NCI-H510A treated with DMSO at 0.1 percent for 48 hours (cell line): ENCODE data around the gene CMBL.
"Not testable (repeated sequence)": the region's sequence is repeated elsewhere in the genome, so short reads cannot be mapped to it uniquely, and the experiment has no call there.

ENCODE experiments used
- DNase-seq: peaks from one replicate; lab custom pipeline; 2025; lab: John Stamatoyannopoulos, UW

CMBL gene

DNA sequence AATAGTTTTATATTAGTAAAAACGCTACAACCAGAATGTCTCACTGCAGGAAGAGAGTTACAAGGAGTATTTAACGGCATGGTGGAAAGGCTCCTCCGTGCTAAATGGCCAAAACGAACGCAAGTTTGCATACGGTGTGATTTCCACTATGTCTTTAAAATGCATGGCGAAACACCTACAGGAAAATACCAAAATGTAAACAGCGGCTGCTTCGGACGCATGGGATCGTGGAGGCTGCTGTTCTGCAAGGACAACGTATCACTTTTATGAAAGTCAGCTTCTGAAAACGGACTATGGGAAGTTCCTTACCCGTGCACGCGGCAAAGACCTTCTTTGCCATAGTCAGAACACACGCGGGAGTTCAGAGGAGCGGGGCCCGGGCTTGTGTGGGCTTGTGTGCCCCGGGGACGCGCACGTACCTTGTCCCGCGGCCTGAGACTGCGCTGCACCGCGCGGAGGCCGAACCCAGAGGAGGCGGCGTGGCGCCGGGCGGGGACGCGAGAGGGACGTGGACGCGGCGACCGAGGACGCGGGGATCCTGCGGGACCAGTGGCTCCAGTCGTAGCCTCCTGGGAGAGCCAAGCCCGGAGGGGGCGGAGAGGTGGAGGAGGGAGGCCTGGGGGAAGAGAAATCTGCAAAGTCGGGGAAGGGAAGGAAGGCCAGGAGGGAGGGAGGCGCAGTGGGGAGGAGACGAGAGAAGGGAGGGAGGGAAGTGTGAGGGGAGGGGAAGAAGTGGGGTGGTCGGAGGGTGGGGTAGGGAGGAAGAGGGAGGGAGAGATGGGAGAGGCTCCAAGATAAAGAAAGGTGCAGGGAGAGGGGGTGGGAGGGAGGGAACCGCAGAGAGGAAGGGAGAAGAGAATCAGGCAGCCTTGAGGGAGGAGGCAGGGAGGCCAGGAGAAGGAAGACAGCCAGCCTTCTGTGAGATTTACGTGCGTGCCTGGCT, at the start of gene CMBL:
Gene CMBL, minus strand, starts transcription at position 697 of the 943 bp plus-strand sequence. CDS start 17,140 bp downstream, outside the sequence.
- DNase-seq, result peak; percentile 67

GRCh38 chr5:10355071-10355889, 47.6 kb upstream of the CMBL start:
- DNase-seq, result peak; percentile 84

GRCh38 chr5:10354048-10354872, 46.6 kb upstream of the CMBL start:
- peak; percentile 71 for DNase-seq

- peak; percentile 98 for DNase-seq
Measured at GRCh38 chr5:10353241-10354047, 45.7 kb upstream of the CMBL start, which contains the start of gene MARCHF6. Gene MARCHF6 (plus strand): TSS chr5:10353695. CDS start chr5:10353899, 204 bp downstream.

- DNase-seq, result peak; percentile 78
Measured at GRCh38 chr5:10352430-10353240, 44.9 kb upstream of the CMBL start.

DNA sequence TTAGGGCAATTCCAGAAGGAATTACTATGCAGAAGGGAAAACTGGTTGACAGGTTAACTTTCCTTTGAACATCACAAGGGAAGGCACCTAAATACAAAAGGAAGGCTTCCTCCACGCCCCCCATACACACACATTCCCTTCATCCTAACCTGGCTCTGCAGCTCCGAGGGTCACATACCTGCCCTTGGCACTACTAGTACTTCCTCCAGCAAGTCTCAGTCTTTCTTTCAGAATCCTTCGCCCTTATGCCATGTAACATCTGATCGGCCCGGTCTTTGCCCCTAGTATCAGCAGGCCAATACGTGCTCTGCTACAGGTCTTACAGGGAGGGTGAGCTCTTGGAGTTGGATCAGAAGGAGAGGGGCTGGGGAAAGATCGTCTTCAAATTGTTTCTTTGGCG, 44.2 kb upstream of the CMBL start:
- DNase-seq, result no peak

- peak; percentile 63 for DNase-seq
Measured at GRCh38 chr5:10351199-10351905, 43.6 kb upstream of the CMBL start.

- no peak for DNase-seq
Measured at GRCh38 chr5:10348258-10348657, 40.6 kb upstream of the CMBL start.

- DNase-seq, result not testable (repeated sequence)
Measured at GRCh38 chr5:10344461-10345106, 36.9 kb upstream of the CMBL start.

DNA sequence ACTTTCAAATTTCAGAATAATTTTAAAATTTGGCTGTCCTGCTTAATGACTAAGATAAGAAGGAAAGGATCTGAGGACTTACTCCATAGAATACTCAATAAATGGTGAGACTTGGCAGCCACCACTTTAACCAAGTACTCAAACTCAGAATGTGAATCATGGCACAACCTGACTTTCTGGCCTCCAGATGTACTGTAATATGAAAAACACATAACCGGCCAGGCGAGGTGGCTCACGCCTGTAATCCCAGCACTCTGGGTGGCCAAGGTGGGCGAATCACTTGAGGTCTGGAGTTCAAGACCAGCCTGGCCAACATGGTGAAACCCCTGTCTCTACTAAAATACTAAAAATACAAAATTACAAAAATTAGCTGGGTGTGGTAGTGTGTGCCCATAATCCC, 35.8 kb upstream of the CMBL start:
- no peak for DNase-seq

DNA sequence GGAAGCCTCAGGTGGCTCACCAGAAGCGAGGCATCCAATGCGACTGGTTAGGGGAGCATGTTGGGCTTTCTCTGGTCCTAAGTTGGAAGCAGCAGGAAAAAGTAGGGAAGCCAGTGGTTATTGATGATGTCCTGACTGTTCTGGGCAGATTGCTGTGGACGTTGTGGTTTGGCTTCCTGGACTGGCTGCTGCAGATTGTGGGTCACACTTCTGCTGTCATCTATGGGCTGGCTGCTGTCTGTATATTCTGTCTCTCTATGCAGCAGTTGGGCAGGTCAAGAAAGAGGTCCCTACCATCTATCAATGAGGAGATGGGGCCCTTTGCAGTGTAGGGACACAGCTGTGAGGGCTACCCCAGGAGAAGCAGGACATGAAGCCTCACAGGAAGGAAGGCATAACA, 32.3 kb upstream of the CMBL start:
- DNase-seq, result no peak

DNA sequence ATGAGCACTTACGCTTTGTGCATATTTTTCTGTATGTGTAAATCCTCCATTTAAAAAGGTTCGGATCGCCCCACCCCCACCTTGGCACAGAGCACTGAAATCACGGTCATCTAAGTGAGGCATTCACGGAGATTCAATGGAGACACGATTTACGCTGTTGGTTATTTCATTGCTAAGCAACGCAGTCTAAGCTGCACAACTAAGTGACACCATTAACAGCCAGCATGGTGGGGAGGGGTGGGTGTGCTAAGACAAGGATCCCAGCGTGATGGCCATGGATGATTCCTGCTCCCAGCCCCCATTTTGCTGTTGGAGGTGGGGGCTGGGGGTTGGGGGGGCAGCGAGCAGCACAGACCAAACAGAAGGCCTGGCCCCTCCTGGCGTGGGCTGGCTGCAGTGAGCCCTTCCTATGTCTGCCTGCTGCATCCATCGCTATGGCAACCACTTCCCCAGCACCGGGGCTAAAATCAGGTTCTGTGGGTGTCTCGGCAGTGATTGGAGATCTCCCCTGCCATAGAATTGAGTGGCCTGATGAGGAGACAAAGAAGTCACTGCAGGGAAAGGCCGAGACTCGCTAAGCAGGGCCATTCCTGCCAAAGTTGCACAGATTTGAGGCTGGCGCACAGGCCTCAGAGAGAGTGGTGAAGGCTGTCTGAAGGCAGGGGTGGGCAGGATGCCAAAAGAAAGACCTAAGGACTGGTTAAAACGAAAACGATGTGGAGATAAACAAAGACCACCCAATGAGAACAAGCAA, 31.5 kb upstream of the CMBL start:
- DNase-seq, result no peak

DNA sequence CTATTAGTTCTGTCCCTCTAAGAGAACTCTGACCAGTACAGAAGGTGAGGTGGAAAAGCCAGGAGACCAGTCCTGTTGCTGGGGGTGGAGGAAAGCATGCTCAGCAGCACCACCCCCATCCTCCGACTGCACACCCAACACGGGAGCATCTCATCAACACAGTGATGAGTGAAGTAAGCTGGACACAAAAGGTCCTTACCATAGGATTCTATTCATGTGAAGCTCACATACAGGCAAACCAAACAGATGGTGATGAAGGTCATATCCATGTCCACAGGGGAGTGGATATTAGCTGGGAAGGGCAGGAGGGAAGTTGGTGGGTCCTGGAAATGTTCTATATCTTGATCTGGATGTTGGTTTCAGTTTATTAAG, 31.0 kb upstream of the CMBL start:
- DNase-seq, result no peak

DNA sequence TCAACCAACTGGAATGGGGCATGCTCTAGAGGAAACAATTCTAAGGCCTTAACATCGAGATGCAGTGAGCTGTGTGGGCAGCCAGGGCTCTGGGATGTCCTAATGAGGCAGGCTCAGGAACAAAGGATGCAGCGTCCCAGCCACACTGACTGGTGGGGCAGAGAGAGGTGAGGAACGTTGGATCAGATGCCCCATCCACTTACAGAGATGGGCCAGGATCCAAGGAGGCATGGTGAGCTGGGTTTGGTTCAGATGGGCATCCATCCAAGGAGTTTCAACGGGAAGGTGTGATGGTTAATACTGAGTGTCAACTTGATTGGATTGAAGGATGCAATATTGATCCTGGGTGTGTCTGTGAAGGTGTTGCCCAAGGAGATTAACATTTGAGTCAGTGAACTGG, 30.3 kb upstream of the CMBL start:
- DNase-seq, result no peak

DNA sequence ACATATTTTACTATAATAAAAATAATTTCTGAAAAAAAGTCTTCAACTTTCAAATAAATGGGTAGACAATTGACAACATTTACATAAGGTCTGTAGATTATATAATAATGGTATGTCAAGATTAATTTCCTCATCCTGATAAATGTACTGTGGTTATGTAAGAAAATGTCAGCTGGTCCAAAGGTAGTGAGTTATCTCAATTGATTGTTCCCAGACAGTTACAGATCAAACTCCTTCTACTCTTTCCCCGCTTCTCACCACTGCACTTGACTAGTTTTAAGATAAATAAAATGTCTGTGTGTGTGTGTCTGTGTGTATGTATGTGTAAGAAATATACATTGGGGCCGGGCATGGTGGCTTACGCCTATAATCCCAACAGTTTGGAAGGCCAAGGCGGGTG, 29.4 kb upstream of the CMBL start:
- no peak for DNase-seq

DNA sequence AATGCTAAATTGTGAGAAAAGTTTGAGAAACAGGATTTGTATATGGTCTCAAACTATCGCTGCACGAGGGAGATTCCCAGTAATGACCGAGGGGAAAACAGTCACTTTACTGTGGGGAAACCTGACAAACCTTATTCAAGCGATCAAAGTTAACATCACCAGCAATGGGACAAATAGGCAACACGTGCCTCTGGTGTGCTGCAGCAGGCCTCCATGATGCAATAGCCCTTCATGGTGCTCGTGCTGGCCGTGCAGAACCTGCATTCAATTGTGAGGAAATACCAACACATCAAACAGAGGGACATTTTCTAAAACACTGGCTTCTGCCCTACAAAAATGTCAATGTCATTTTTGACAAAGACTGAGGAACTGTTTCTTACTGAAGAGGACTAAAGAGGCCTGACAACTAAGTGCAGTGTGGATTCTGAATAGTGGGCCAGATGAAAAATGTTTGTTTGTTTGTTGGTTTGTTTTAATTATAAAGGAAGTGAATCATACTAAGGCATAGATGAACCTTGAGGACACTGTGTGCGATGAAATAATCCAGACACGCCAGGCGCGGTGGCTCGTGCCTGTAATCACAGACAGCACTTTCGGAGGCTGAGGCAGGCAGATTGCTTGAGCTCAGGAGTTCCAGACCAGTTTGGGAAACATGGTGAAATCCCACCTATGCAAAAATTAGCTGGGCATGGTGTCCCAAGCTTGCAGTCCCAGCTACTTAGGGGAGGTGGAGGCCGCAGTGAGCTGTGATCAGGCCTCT, 28.2 kb upstream of the CMBL start:
- no peak for DNase-seq

DNA sequence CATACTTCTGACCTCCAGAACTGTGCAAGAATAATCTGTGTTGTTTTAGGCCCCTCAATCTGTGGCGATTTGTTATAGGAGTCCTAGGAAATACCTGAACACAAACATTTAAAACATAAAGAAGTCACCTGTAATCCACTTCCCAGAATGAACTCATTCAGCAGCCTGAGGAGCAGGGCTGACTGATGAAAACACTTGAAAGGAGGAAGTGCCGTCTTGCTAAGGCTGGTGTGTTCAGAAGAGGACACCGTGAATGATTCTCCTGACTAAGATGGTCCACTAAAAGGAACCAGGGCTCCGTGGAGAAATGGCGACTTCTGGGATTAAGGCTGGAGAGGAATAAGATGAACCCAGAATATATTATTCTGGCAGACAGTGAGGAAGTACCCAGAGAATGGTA, 27.1 kb upstream of the CMBL start:
- DNase-seq, result no peak
